ENCODE data around the gene PPP2R5A.

Gene PPP2R5A

GRCh38 chr1:212346601-212347000 lies 61.4 kb downstream of the PPP2R5A start:
- H3K36me3 Mint-ChIP-seq, result peaks cover 96% of the 10 kb centered on the region
- DNase-seq (ENCODE audit: low spot score in 2 of 2) (no peak), ATAC-seq (no peak)
- H3K4me1 Mint-ChIP-seq, result no peaks in the 10 kb centered on the region
- H3K9me3 Mint-ChIP-seq, result no peaks in the 10 kb centered on the region
- H3K27ac Mint-ChIP-seq, result no peak overlapping the region
- H3K4me3 Mint-ChIP-seq, result no peak overlapping the region

DNA sequence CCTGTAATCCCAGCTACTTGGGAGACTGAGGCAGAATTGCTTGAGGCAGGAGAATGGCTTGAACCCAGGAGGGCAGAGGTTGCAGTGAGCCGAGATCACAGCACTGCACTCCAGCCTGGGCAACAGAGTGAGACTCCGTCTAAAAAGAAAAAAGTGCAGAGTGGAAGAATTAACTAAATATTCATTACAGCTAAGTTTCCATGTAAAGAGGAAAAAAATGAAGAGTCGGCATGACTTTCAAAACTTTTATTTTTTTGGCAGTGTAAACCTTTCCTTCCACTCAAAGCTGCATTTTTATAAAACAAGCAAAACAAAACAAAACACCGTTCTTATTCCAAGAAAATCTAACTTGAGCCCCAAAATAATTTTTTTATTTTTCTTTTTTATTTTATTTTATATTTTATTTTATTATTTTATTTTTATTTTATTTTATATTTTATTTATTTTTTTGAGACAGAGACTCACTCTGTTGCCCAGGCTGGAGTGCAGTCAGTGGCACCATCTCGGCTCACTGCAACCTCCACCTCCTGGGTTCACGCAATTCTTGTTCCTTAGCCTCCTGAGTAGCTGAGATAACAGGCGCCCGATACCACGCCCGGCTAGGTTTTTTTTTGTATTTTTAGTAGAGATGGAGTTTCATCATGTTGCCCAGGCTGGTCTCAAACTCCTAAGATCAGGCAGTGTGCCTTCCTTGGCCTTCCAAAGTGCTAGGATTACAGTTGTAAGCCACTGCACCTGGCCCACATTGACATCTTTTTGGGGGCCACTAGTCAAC lies 66.6 kb downstream of the PPP2R5A start:
- H3K4me1 Mint-ChIP-seq, result no peaks in the 10 kb centered on the region
- H3K4me3 Mint-ChIP-seq, result no peak overlapping the region
- peak overlapping the region; percentile 71 for H3K27ac Mint-ChIP-seq
- ATAC-seq (no peak), DNase-seq (ENCODE audit: low spot score in 2 of 2) (no peak)
- H3K36me3 Mint-ChIP-seq, result peaks cover 93% of the 10 kb centered on the region
- H3K9me3 Mint-ChIP-seq, result no peaks in the 10 kb centered on the region

GRCh38 chr1:212353181-212353580 lies 68.0 kb downstream of the PPP2R5A start:
- Mint-ChIP-seq H3K4me1 (no peaks in the 10 kb centered on the region), H3K27ac (peak overlapping the region; percentile 36), H3K36me3 (peaks cover 93% of the 10 kb centered on the region), H3K9me3 (no peaks in the 10 kb centered on the region), H3K4me3 (no peak overlapping the region)
- ATAC-seq (peak; percentile 79), DNase-seq (ENCODE audit: low spot score in 2 of 2) (no peak)

- ATAC-seq (no peak), DNase-seq (ENCODE audit: low spot score in 2 of 2) (no peak)
- peaks cover 1% of the 10 kb centered on the region for H3K4me1 Mint-ChIP-seq
- H3K36me3 Mint-ChIP-seq, result peaks cover 93% of the 10 kb centered on the region
- no peaks in the 10 kb centered on the region for H3K9me3 Mint-ChIP-seq
- no peak overlapping the region for H3K4me3 Mint-ChIP-seq
- H3K27ac Mint-ChIP-seq, result peak overlapping the region; percentile 81
Measured at GRCh38 chr1:212354464-212354863, 69.3 kb downstream of the PPP2R5A start.

DNA sequence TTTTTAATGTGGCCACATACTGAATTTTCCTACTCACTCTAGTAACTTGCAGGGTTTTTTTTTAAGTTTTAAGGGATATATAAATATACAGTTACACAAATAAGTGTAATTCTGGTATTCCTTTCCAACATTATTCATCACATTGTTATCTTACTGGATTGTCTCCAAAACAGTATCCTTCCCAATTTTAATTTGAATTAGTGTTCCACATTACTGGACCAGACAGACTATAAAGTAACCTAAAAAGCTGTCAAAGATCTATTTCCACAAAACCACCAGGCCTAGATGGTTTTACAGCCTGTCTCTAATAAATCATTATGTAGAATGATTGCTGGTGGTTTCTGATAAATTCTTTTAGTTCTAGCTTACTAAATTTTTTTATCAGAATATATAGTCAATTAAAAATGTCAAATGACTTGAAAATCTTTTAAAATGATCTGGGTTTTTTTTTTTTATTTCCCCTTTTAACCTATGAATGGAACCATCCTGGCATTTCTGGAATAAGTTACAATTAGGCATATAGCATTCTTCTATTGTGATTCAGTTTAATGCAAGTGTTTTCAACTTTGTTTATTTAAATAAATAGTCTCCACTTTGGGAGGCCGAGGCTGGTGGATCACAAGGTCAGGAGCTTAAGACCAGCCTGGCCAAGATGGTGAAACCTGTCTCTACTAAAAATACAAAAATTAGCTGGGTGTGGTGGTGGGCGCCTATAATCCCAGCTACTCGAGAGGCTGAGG lies 70.2 kb downstream of the PPP2R5A start:
- Mint-ChIP-seq H3K4me3 (no peak overlapping the region), H3K4me1 (peaks cover 11% of the 10 kb centered on the region), H3K9me3 (no peaks in the 10 kb centered on the region), H3K27ac (no peak overlapping the region), H3K36me3 (peaks cover 93% of the 10 kb centered on the region)
- DNase-seq (ENCODE audit: low spot score in 2 of 2) (no peak), ATAC-seq (no peak)

- peaks cover 96% of the 10 kb centered on the region for H3K36me3 Mint-ChIP-seq
- H3K4me3 Mint-ChIP-seq, result peak overlapping the region; percentile 0
Measured at GRCh38 chr1:212359794-212360479, 74.7 kb downstream of the PPP2R5A start.

GRCh38 chr1:212364985-212365384 lies 79.8 kb downstream of the PPP2R5A start:
- H3K4me1 Mint-ChIP-seq, result peaks cover 15% of the 10 kb centered on the region
- peaks cover 98% of the 10 kb centered on the region for H3K36me3 Mint-ChIP-seq
- DNase-seq (ENCODE audit: low spot score in 2 of 2) (no peak), ATAC-seq (no peak)
- no peak overlapping the region for H3K27ac Mint-ChIP-seq
- no peaks in the 10 kb centered on the region for H3K9me3 Mint-ChIP-seq
- no peak overlapping the region for H3K4me3 Mint-ChIP-seq

More at GRCh38 chr1:212359794-212360479, 74.7 kb downstream of the PPP2R5A start:
- ATAC-seq (peak; percentile 96), DNase-seq (ENCODE audit: low spot score in 2 of 2) (peak in 1 of 2 donors; percentile 70)
- Mint-ChIP-seq H3K9me3 (no peaks in the 10 kb centered on the region), H3K27ac (peak overlapping the region; percentile 89), H3K4me1 (peaks cover 13% of the 10 kb centered on the region)

DNA sequence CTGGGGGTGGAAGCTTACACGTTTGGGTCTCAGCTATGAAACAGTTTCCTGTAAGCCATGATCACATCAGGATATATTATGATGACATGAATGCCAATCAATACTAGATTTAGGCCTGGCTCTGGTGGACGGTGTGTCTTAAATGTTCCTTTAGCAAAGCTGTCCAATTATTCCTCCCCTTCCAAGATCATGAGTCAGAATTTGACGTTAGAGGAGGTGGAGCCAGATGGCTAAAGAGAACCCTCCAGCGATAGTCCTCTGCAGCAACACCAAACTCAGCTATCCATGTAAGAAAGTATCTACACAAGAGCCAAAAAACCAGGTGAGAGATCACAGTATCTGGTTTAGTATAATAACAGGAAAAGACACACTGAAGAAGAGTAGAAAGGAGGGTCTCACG lies 81.7 kb downstream of the PPP2R5A start:
- H3K27ac Mint-ChIP-seq, result peak overlapping the region; percentile 75
- H3K4me1 Mint-ChIP-seq, result peaks cover 9% of the 10 kb centered on the region
- no peaks in the 10 kb centered on the region for H3K9me3 Mint-ChIP-seq
- DNase-seq (ENCODE audit: low spot score in 2 of 2) (no peak), ATAC-seq (no peak)
- H3K36me3 Mint-ChIP-seq, result peaks cover 98% of the 10 kb centered on the region
- H3K4me3 Mint-ChIP-seq, result no peak overlapping the region

DNA sequence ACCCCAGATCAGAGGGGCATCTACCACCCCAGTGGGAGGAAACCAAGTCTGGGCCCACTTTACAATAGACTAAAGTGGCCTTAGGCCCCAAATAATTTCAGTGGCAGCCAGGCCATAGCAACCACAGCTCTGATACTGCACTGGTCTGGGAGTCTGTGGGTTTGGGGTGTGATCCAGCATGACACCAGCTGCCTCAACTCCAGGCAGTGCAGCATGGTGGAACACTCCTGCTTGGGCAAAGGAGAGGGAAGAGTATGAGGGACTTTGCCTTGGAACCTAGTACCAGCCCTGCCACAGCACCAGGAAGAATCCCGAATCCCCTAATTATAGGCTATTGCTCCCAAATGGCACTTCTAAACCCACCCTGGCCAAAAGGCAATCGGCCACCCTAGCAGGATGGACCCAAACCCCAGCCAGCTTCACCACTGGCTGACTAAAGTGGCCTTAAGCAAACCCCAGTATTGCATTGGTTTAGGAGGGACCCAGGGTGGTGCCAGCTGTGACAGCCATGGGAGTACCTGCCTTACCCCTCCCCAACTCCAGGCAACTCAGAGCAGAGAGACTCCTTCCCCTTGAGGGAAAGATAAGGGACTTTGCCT lies 82.4 kb downstream of the PPP2R5A start:
- ATAC-seq, result peak; percentile 65
- H3K36me3 Mint-ChIP-seq, result peaks cover 98% of the 10 kb centered on the region
- peak overlapping the region; percentile 75 for H3K27ac Mint-ChIP-seq

DNA sequence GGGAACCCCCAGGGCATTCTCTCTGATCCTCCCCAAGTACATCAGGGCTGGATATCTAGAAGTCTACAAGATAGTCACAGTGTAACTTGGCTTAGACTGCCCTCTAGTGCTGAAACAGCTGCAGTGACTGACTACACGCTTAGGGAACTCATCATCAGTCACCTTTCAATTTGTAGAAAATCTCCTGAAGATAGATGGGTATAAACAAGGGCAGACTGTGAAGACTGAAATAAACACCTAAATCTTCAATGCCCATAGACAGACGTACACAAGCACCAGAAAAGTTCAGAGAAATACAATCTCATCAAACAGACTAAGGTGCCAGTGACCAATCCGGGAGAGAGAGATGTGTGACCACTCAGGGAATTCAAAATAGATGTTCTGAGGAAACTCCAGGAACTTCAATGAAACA lies 82.9 kb downstream of the PPP2R5A start:
- Mint-ChIP-seq H3K9me3 (no peaks in the 10 kb centered on the region), H3K36me3 (peaks cover 100% of the 10 kb centered on the region), H3K27ac (peak overlapping the region; percentile 75), H3K4me1 (peaks cover 9% of the 10 kb centered on the region), H3K4me3 (no peak overlapping the region)
- DNase-seq (ENCODE audit: low spot score in 2 of 2), result peak; percentile 32 to 72
- peak; percentile 94 for ATAC-seq

More for the DNA sequence above, 82.4 kb downstream of the PPP2R5A start:
- Mint-ChIP-seq H3K9me3 (no peaks in the 10 kb centered on the region), H3K4me3 (no peak overlapping the region), H3K4me1 (peaks cover 9% of the 10 kb centered on the region)
- no peak for DNase-seq (ENCODE audit: low spot score in 2 of 2)

GRCh38 chr1:212375986-212376385 lies 90.8 kb downstream of the PPP2R5A start:
- Mint-ChIP-seq H3K4me3 (no peak overlapping the region), H3K27ac (peak overlapping the region; percentile 37), H3K9me3 (no peaks in the 10 kb centered on the region), H3K36me3 (peaks cover 75% of the 10 kb centered on the region), H3K4me1 (peaks cover 6% of the 10 kb centered on the region)
- ATAC-seq (no peak), DNase-seq (ENCODE audit: low spot score in 2 of 2) (no peak)

DNA sequence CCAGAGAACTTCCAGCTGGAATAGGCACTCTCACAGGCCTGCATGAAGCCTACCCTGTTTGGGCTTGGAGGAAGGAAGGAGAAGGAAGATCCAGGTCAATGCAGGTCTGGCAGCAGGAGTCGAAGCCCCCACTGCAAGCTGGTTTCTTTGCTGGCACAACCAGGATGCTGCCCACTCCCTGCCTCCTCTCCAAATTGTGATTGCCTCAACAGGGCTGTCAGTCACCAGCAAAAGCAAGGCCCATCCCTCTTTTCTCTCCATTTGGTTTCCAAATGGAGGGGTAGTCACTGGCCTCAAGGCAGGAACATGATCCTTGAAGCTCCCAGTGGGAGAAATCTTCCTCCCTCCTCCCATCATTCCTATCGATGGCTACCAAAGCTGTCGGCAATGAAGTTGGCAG lies 92.4 kb downstream of the PPP2R5A start:
- H3K36me3 Mint-ChIP-seq, result peaks cover 66% of the 10 kb centered on the region
- ATAC-seq (no peak), DNase-seq (ENCODE audit: low spot score in 2 of 2) (no peak)
- H3K4me3 Mint-ChIP-seq, result no peak overlapping the region
- H3K4me1 Mint-ChIP-seq, result peaks cover 6% of the 10 kb centered on the region
- no peaks in the 10 kb centered on the region for H3K9me3 Mint-ChIP-seq
- peak overlapping the region; percentile 59 for H3K27ac Mint-ChIP-seq

GRCh38 chr1:212379366-212379765 lies 94.2 kb downstream of the PPP2R5A start:
- H3K36me3 Mint-ChIP-seq, result peaks cover 53% of the 10 kb centered on the region

DNA sequence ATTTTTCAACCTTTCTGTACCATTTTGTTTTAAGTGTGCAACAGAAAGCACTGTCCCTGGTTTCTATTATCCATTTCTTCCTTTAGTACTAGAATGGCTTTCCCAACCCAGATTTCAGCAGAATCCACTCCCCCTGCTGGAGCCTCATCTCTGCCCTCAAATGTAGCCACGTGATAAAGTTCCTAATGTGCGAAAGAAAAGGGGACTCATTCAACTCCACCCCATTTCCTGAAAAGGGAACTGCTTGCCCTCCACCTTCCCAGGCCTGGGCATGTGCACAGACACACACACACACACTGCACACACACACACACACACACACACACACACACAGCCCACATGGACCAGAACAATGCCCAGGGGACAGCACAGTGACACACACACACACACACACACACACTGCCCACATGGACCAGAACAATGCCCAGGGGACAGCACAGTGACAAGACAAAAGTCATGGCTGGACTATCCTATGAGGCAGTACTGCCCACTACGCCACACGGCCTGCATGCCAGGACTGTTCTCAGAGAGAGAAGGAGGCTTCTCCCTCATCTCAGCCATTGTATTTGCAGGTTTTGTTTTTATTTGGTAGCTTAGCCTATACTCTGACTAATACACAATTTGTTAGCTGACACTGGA lies 96.3 kb downstream of the PPP2R5A start:
- H3K27ac Mint-ChIP-seq, result peak overlapping the region; percentile 62
- peaks cover 13% of the 10 kb centered on the region for H3K4me1 Mint-ChIP-seq
- peaks cover 58% of the 10 kb centered on the region for H3K36me3 Mint-ChIP-seq
- H3K4me3 Mint-ChIP-seq, result no peak overlapping the region
- DNase-seq (ENCODE audit: low spot score in 2 of 2), result no peak
- H3K9me3 Mint-ChIP-seq, result no peaks in the 10 kb centered on the region
- no peak for ATAC-seq

More at GRCh38 chr1:212379366-212379765, 94.2 kb downstream of the PPP2R5A start:
- Mint-ChIP-seq H3K4me1 (peaks cover under 1% of the 10 kb centered on the region), H3K4me3 (no peak overlapping the region), H3K9me3 (no peaks in the 10 kb centered on the region), H3K27ac (no peak overlapping the region)
- no peak for DNase-seq (ENCODE audit: low spot score in 2 of 2)
- no peak for ATAC-seq
